Mesendoderm (in vitro differentiated cells): ENCODE measurements around the gene PSMB3. TPM values are rescaled to one million over a fixed set of nuclear protein-coding genes. Genes with fewer than 3 reads are reported as not detected.
A peak's percentile ranks its signal among the peaks of the same experiment; 100 is the strongest.

Experiments
- DNase-seq: peaks from one replicate; pipeline ENCODE4 v3.0.0; 2013
- H2AK5ac ChIP-seq: 2 replicates; pipeline ENCODE4 v1.6.1; 2013; ENCODE audit warnings: low read length, inconsistent platforms
- H2BK120ac ChIP-seq: 2 replicates; pipeline ENCODE4 v1.6.1; 2013; ENCODE audit warnings: low read depth, mild to moderate bottlenecking, low read length, moderate library complexity, mixed read lengths
- H2BK15ac ChIP-seq: replicated peaks from 2 replicates; pipeline ENCODE4 v1.6.1; 2013; ENCODE audit warnings: low read depth, mild to moderate bottlenecking, moderate library complexity
- H2BK5ac ChIP-seq: 2 replicates; pipeline ENCODE4 v1.6.1; 2013; ENCODE audit warnings: low read length, inconsistent platforms
- H3K18ac ChIP-seq: 2 replicates; pipeline ENCODE4 v1.6.1; 2013; ENCODE audit warnings: mild to moderate bottlenecking, low read length, mixed read lengths
- H3K23ac ChIP-seq: one replicate; pipeline ENCODE4 v1.6.1; 2013; ENCODE audit warnings: low read length
- H3K27ac ChIP-seq: 2 replicates; pipeline ENCODE4 v1.5.1; 2013; ENCODE audit warnings: low read depth, mild to moderate bottlenecking, inconsistent platforms, low read length, moderate library complexity
- H3K27me3 ChIP-seq: 2 replicates; pipeline ENCODE4 v1.6.1; 2013; ENCODE audit warnings: low read length, control low read depth, mild to moderate bottlenecking, inconsistent platforms; ENCODE audit not compliant: insufficient read depth, poor library complexity
- H3K36me3 ChIP-seq: 2 replicates; pipeline ENCODE4 v1.6.1; 2013; ENCODE audit warnings: low read length, inconsistent platforms; ENCODE audit not compliant: control insufficient read depth, insufficient read depth
- H3K4ac ChIP-seq: one replicate; pipeline ENCODE4 v1.6.1; 2013; ENCODE audit warnings: low read depth, mild to moderate bottlenecking, low read length, moderate library complexity
- H3K4me1 ChIP-seq: 2 replicates; pipeline ENCODE4 v1.6.1; 2013; ENCODE audit warnings: low read depth, low read length, inconsistent platforms; ENCODE audit not compliant: control insufficient read depth
- H3K4me2 ChIP-seq: 2 replicates; pipeline ENCODE4 v1.6.1; 2013; ENCODE audit warnings: low read length
- H3K4me3 ChIP-seq: 2 replicates; pipeline ENCODE4 v1.5.1; 2013; ENCODE audit warnings: mild to moderate bottlenecking, low read length
- H3K56ac ChIP-seq: one replicate; pipeline ENCODE4 v1.6.1; 2013; ENCODE audit warnings: low read length
- H3K79me1 ChIP-seq: 2 replicates; pipeline ENCODE4 v1.6.1; 2013; ENCODE audit warnings: low read length, inconsistent platforms
- H3K79me2 ChIP-seq: 2 replicates; pipeline ENCODE4 v1.6.1; 2013; ENCODE audit warnings: mild to moderate bottlenecking, low read length; ENCODE audit not compliant: control insufficient read depth, insufficient read depth
- H3K9ac ChIP-seq: 2 replicates; pipeline ENCODE4 v1.6.1; 2013; ENCODE audit warnings: low read length, inconsistent platforms
- H4K5ac ChIP-seq: one replicate; pipeline ENCODE4 v1.6.1; 2013; ENCODE audit warnings: low read length
- H4K8ac ChIP-seq: one replicate; pipeline ENCODE4 v1.6.1; 2013; ENCODE audit warnings: low read depth, mild to moderate bottlenecking, control low read depth, low read length, moderate library complexity
- WGBS: extraction: QIAGEN DNeasy Blood & Tissue Kit; methylation state at CpG from one replicate; pipeline ENCODE4 v1.1.7; 2013; ENCODE audit warnings: low lambda C conversion rate, missing lambda C conversion rate; ENCODE audit not compliant: insufficient coverage; ENCODE audit errors: extremely low coverage; 5-methylcytosine and 5-hydroxymethylcytosine counted together
- small RNA-seq: library from polyadenylated mRNA; stranded (forward); fragments of <200 nt; extraction: miRNeasy Mini kit (QIAGEN cat#:217004); gene quantifications from one replicate; pipeline ENCODE3, GENCODE V24; 2013; ENCODE audit not compliant: insufficient read depth

The PSMB3 gene

DNA sequence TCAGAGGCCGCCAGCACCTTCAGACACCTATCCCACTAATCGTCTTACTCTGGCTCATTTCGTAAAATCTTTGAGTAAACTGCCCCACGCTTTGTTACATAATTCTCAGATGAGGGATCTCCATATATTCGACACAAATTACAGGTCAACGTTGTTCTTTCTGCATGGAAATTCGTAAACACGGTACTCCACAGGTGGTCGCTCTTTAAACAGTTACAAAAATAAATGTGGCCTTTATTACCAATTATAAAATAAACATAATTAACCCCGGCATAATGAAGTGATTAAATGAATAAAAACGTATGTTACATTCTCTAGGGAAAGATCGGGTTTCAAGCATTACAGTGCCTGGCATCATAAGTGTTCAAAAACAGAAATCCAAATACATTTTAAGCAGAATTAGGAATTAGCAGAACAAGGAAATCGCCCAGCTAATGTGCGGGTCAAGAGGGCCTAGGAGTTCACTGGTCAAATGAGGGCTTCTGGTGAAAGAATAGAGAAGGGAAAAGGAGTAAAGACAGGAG, 47.8 kb downstream of the PSMB3 start:
- H3K36me3 ChIP-seq = no peaks in the 10 kb centered on the region
- H3K4ac ChIP-seq = no peak overlapping the region
- H3K18ac ChIP-seq = no peak overlapping the region
- peak overlapping the region; percentile 56 for H3K9ac ChIP-seq
- H3K27me3 ChIP-seq = no peaks in the 10 kb centered on the region
- peaks cover 5% of the 10 kb centered on the region for H3K4me1 ChIP-seq
- no peak overlapping the region for H3K23ac ChIP-seq
- no peak for DNase-seq
- H4K8ac ChIP-seq = no peak overlapping the region
- WGBS = no CpG with 5 or more reads among the region's 14 CpGs
- no peak overlapping the region for H2BK15ac ChIP-seq
- no peak overlapping the region for H2BK120ac ChIP-seq
- peaks cover 21% of the 10 kb centered on the region for H3K79me1 ChIP-seq
- peak overlapping the region; percentile 26 for H3K4me3 ChIP-seq
- no peak overlapping the region for H2AK5ac ChIP-seq
- H3K79me2 ChIP-seq = peaks cover 34% of the 10 kb centered on the region
- H3K4me2 ChIP-seq = peak overlapping the region; percentile 55
- no peak overlapping the region for H2BK5ac ChIP-seq
- no peak overlapping the region for H3K56ac ChIP-seq
- no peak overlapping the region for H4K5ac ChIP-seq
- no peak overlapping the region for H3K27ac ChIP-seq

DNA sequence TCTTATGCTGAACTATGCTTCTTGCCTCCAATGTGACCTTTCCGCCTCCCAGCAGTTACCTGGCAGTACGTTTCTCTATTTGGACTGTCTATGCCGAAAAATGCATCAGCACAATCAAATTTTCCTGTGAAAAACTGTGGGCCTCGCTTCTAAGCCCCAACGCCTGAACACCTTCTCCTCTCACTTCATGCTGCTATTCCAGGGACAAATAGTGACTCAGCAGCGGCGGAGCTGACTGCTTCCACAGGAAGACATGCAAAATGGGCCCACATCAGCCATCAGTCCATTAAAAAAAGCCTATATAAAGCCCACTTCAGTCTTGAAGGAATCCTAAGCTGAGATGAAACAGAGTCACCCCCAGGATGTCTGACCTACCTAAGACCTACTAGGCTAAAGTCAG, 57.3 kb downstream of the PSMB3 start:
- Histone ChIP-seq H3K79me2 (no peaks in the 10 kb centered on the region), H2BK15ac (no peak overlapping the region), H3K4me2 (no peak overlapping the region), H2BK120ac (no peak overlapping the region), H3K18ac (no peak overlapping the region), H3K4me1 (no peaks in the 10 kb centered on the region), H4K5ac (no peak overlapping the region), H2BK5ac (no peak overlapping the region), H3K79me1 (no peaks in the 10 kb centered on the region), H3K27ac (no peak overlapping the region), H3K23ac (no peak overlapping the region), H3K4ac (no peak overlapping the region), H3K4me3 (no peak overlapping the region), H4K8ac (no peak overlapping the region), H3K27me3 (no peaks in the 10 kb centered on the region), H2AK5ac (no peak overlapping the region), H3K56ac (no peak overlapping the region), H3K9ac (no peak overlapping the region), H3K36me3 (peaks cover 9% of the 10 kb centered on the region)
- DNase-seq = no peak
- WGBS = no CpG with 5 or more reads among the region's 7 CpGs

Small RNA genes lying within 50 kb of the gene (small RNA-seq; reads per million reads assigned to genes)
- gene MIR4726 (0.90 reads per million), gene RNA5SP440 (379 reads per million, percentile 98 among the genes with 10 or more reads in this experiment), gene RNU6-866P (not detected)
